ENCODE results near the gene PNRC1. TPM values are rescaled to one million over a fixed set of nuclear protein-coding genes. Genes with fewer than 3 reads are reported as not detected.
"Not testable (repeated sequence)": the region's sequence is repeated elsewhere in the genome, so short reads cannot be mapped to it uniquely, and the experiment has no call there.

The PNRC1 gene
- polyA plus RNA-seq, 1 of the 3 experiments (the other 2 are of a cell fraction): 7.8 TPM

GRCh38 chr6:89037141-89037900 lies 43.2 kb upstream of the PNRC1 start:
- POLR2A ChIA-PET: no interaction called here
- H2AFZ ChIP-seq (ENCODE audit: low read depth): no peak overlapping the region
- no peaks in the 10 kb centered on the region for H3K27me3 ChIP-seq (ENCODE audit: insufficient read depth)
- no peak overlapping the region for H3K9ac ChIP-seq
- no peak overlapping the region for H3K27ac ChIP-seq (ENCODE audit: low read depth in 2 of 2, low read length in 1 of 2)
- no peak overlapping the region for H3K4me2 ChIP-seq
- peaks cover 4 to 12% of the 10 kb centered on the region in 2 experiments; a peak in 2 of 4 replicates for H3K4me1 ChIP-seq (ENCODE audit: control insufficient read depth in 1 of 2, insufficient read depth in 2 of 2, low read depth in 1 of 2, low read length in 1 of 2)
- CTCF ChIA-PET: no interaction called here
- no peaks in the 10 kb centered on the region for H3K36me3 ChIP-seq (replicated peaks in 1 of 2; ENCODE audit: control insufficient read depth in 1 of 2, insufficient read depth in 2 of 2, low read length in 1 of 2)
- no peak for TF ChIP-seq SMC3 (IDR thresholded peaks at IDR 0.05; ENCODE audit: low read depth, low read length)
- WGBS (ENCODE audit: low lambda C conversion rate): 84% methylated on average over 4 of the region's 5 CpGs
- H3K4me3 ChIP-seq (ENCODE audit: low read depth in 2 of 2, low read length in 1 of 2): no peak overlapping the region
- H4K20me1 ChIP-seq (ENCODE audit: insufficient read depth): no peaks in the 10 kb centered on the region
- no peaks in the 10 kb centered on the region for H3K9me2 ChIP-seq
- DNase-seq: no peak
- peaks cover 7% of the 10 kb centered on the region; the same call in 1 of the 2 replicates for H3K9me3 ChIP-seq
- no peaks in the 10 kb centered on the region for H3K79me2 ChIP-seq (ENCODE audit: insufficient read depth)
- peaks cover 21% of the 10 kb centered on the region for H3F3A ChIP-seq (replicated peaks; ENCODE audit: insufficient read depth)

DNA sequence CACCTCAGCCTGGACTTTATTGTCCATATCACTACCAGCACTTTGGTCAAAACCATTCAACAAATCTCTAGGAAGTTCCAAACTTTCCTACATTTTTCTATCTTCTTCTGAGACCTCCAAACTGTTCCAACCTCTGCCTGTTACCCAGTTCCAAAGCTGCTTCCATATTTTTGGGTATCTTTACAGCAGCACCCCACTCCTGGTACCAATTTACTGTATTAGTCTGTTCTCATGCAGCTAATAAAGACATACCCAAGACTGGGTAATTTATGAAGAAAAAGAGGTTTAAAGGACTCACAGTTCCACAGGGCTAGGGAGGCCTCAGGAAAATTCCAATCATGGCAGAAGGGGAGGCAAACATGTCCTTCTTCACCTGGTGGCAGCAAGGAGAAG lies 42.7 kb upstream of the PNRC1 start:
- H3K27me3 ChIP-seq (ENCODE audit: insufficient read depth); H3K79me2 ChIP-seq (ENCODE audit: insufficient read depth); POLR2A ChIA-PET: not testable (repeated sequence)

DNA sequence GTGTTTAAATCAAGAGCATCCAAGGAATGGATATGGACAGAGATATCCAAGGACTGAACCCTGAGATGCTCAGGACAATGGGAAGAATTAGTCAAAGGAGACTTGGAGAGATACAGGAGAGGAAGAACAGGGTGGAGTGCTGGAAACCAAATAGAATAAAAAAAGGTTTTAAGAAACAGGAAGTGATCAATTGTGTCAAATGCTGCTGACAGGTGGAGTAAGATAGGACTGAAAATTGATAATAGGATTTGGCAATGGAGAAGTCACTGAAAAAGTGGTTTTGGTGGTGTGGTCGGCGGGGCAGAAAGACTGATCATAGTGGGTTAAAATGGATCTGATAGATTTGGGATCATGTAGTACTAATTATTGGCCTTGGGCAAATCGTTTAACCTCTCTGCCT lies 37.9 kb upstream of the PNRC1 start:
- Histone ChIP-seq H3K27ac (ENCODE audit: low read depth in 2 of 2, low read length in 1 of 2) (no peak overlapping the region), H3K9me2 (no peaks in the 10 kb centered on the region), H3K9ac (no peak overlapping the region), H3K36me3 (replicated peaks in 1 of 2; ENCODE audit: control insufficient read depth in 1 of 2, insufficient read depth in 2 of 2, low read length in 1 of 2) (no peaks in the 10 kb centered on the region), H3K4me2 (no peak overlapping the region), H3K79me2 (ENCODE audit: insufficient read depth) (no peaks in the 10 kb centered on the region), H3K9me3 (peaks cover 7% of the 10 kb centered on the region; the same call in 1 of the 2 replicates), H4K20me1 (ENCODE audit: insufficient read depth) (no peaks in the 10 kb centered on the region), H3K4me3 (ENCODE audit: low read depth in 2 of 2, low read length in 1 of 2) (no peak overlapping the region), H3K4me1 (ENCODE audit: control insufficient read depth in 1 of 2, insufficient read depth in 2 of 2, low read depth in 1 of 2, low read length in 1 of 2) (no peaks in the 10 kb centered on the region), H3K27me3 (ENCODE audit: insufficient read depth) (no peaks in the 10 kb centered on the region), H3F3A (replicated peaks; ENCODE audit: insufficient read depth) (no peaks in the 10 kb centered on the region), H2AFZ (ENCODE audit: low read depth) (no peak overlapping the region)
- POLR2A ChIA-PET: no interaction called here
- CTCF ChIA-PET: no interaction called here
- TF ChIP-seq SMC3 (IDR thresholded peaks at IDR 0.05; ENCODE audit: low read depth, low read length) (no peak), RAD21 (IDR thresholded peaks at IDR 0.05; ENCODE audit: low read length) (no peak), MXI1 (IDR thresholded peaks at IDR 0.05; ENCODE audit: low read depth, low read length) (no peak), MEF2A (IDR thresholded peaks at IDR 0.05; ENCODE audit: borderline replicate concordance, low read depth) (no peak), EZH2phosphoT487 (IDR thresholded peaks at IDR 0.05; ENCODE audit: borderline replicate concordance, low read depth) (no peak), NRF1 (IDR thresholded peaks at IDR 0.05; ENCODE audit: low read depth, low read length) (no peak)
- TF ChIP-seq, protein P1, sequence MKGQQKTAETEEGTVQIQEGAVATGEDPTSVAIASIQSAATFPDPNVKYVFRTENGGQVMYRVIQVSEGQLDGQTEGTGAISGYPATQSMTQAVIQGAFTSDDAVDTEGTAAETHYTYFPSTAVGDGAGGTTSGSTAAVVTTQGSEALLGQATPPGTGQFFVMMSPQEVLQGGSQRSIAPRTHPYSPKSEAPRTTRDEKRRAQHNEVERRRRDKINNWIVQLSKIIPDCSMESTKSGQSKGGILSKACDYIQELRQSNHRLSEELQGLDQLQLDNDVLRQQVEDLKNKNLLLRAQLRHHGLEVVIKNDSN (IDR thresholded peaks at IDR 0.05; ENCODE audit: borderline replicate concordance, low read depth): no peak
- TF ChIP-seq, protein P2, sequence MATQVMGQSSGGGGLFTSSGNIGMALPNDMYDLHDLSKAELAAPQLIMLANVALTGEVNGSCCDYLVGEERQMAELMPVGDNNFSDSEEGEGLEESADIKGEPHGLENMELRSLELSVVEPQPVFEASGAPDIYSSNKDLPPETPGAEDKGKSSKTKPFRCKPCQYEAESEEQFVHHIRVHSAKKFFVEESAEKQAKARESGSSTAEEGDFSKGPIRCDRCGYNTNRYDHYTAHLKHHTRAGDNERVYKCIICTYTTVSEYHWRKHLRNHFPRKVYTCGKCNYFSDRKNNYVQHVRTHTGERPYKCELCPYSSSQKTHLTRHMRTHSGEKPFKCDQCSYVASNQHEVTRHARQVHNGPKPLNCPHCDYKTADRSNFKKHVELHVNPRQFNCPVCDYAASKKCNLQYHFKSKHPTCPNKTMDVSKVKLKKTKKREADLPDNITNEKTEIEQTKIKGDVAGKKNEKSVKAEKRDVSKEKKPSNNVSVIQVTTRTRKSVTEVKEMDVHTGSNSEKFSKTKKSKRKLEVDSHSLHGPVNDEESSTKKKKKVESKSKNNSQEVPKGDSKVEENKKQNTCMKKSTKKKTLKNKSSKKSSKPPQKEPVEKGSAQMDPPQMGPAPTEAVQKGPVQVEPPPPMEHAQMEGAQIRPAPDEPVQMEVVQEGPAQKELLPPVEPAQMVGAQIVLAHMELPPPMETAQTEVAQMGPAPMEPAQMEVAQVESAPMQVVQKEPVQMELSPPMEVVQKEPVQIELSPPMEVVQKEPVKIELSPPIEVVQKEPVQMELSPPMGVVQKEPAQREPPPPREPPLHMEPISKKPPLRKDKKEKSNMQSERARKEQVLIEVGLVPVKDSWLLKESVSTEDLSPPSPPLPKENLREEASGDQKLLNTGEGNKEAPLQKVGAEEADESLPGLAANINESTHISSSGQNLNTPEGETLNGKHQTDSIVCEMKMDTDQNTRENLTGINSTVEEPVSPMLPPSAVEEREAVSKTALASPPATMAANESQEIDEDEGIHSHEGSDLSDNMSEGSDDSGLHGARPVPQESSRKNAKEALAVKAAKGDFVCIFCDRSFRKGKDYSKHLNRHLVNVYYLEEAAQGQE (IDR thresholded peaks at IDR 0.05; ENCODE audit: low read depth, low read length): no peak
- TF ChIP-seq, protein P3, sequence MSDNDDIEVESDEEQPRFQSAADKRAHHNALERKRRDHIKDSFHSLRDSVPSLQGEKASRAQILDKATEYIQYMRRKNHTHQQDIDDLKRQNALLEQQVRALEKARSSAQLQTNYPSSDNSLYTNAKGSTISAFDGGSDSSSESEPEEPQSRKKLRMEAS (IDR thresholded peaks at IDR 0.05; ENCODE audit: low read depth): no peak
- DNase-seq: no peak
- 87% methylated on average over 3 of the region's 3 CpGs for WGBS (ENCODE audit: low lambda C conversion rate)

More for the DNA sequence above, 42.7 kb upstream of the PNRC1 start:
- DNase-seq; H3K4me3 ChIP-seq (ENCODE audit: low read depth in 2 of 2, low read length in 1 of 2); H4K20me1 ChIP-seq (ENCODE audit: insufficient read depth); CTCF ChIA-PET; H2AFZ ChIP-seq (ENCODE audit: low read depth); H3K9me3 ChIP-seq; H3K4me2 ChIP-seq; H3K36me3 ChIP-seq (replicated peaks in 1 of 2; ENCODE audit: control insufficient read depth in 1 of 2, insufficient read depth in 2 of 2, low read length in 1 of 2); H3K27ac ChIP-seq (ENCODE audit: low read depth in 2 of 2, low read length in 1 of 2); H3K9ac ChIP-seq; H3K9me2 ChIP-seq: not testable (repeated sequence)
- Histone ChIP-seq H3K4me1 (ENCODE audit: control insufficient read depth in 1 of 2, insufficient read depth in 2 of 2, low read depth in 1 of 2, low read length in 1 of 2) (peaks cover 4 to 12% of the 10 kb centered on the region in 2 experiments; a peak in 2 of 4 replicates), H3F3A (replicated peaks; ENCODE audit: insufficient read depth) (peaks cover 21% of the 10 kb centered on the region)
